OCI-M1 (cell line): ENCODE data around the gene COL6A1.
"Not testable (repeated sequence)": the region's sequence is repeated elsewhere in the genome, so short reads cannot be mapped to it uniquely, and the experiment has no call there.

Experiments
- DNase-seq: peaks from one replicate; lab custom pipeline; 2025; lab: John Stamatoyannopoulos, UW

The COL6A1 gene

DNA sequence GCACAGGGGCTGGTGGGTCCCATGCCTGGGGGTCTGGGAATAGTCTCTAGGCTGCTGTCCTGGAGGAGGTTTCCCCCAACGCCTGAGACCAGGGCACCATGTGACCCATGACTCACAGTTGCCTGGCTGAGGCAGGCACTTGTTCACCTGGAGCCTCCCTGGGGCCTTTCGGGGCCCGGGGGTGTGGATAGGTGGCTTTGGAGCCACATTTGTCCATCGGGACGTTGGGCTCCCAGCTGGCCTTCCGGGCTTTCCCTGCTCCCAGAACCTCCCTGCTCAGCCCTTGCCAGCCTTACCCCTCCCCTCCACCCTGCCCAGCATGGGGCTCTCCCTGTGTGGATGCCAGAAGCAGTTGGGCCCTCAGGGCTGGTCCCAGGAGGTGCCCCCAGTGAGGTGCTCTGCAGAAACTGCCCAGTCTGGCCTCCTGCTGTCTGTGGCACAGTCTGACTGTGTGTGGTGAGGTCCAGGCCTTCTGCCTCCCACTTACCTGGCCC, 14.2 kb downstream of the COL6A1 start:
- no peak for DNase-seq

GRCh38 chr21:45996311-45997204, 15.0 kb downstream of the COL6A1 start:
- DNase-seq = no peak

- DNase-seq = no peak
Measured at GRCh38 chr21:45997205-45997494, 15.6 kb downstream of the COL6A1 start.

GRCh38 chr21:45997495-45998275, 16.1 kb downstream of the COL6A1 start:
- no peak for DNase-seq

DNA sequence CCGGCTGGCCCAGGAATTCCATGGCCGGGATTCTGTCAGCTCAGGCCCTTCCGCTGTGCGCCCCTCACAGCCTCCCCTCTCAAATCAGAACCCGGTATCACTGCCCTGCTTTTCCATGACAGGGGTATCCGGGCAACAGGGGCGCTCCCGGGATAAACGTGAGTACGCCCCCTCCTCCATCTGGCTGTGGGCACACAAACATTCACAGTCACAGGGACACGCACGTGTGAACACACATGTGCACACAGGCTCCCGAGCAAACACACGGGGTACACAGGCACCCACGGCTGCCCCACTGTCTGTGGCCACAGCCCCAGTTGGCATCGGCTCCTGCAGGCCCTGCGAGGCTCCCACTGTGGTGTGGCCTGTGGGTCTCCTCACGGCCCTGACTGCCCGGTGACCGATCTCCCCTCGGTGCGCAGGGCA, 16.7 kb downstream of the COL6A1 start:
- no peak for DNase-seq

DNA sequence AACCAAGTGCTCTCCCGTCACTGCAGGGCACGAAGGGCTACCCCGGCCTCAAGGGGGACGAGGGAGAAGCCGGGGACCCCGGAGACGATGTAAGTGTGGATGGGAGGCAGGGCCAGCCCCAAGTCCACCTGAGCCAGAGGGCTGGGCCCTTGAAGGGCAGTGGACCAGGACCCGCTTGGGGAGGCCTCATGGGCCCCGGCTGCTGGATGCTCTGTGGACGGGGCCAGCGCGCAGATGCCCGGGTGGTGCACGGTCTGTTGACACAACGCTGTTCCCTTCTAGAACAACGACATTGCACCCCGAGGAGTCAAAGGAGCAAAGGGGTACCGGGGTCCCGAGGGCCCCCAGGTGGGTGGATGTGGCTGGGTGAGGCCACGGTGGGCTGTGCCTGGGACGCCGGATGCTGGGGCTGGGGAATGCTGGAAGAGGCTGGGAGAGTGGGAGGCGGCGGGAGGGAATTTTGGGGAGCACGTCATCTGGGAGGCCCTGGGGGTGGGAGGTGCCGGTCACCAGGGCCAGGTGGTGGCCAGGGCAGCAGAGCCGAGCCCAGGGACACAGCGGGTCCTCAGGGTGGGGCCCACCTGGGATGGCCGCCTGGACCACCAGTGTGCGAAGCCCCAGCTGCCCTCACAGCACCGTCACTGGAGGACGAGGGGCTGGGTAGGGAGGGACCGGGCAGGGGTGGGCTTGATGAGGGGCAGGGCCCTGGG, 17.5 kb downstream of the COL6A1 start:
- DNase-seq = no peak

DNA sequence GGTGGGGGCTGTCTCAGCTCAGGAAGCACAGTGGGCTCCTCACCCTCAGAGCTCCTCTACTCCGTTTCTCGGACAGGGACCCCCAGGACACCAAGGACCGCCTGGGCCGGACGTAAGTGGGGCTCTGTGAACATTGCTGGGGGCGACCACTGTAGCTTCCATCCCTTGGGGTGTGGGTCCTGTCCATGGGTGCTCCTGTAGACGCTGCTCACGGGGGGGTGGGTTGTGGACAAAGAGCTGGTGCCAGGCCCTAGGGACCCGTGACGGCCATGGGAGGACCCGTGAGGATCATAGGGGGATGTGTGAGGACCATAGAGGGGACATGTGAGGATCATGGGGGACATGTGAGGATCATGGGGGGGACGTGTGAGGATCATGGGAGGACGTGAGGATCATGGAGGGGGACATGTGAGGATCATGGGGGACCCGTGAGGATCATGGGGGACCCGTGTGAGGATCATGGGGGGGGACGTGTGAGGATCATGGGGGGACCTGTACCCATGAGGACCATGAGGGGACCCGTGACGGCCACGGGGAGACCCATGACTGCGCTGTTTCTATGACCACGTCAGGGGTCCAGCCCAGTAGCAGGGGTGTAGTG, 18.1 kb downstream of the COL6A1 start:
- no peak for DNase-seq

DNA sequence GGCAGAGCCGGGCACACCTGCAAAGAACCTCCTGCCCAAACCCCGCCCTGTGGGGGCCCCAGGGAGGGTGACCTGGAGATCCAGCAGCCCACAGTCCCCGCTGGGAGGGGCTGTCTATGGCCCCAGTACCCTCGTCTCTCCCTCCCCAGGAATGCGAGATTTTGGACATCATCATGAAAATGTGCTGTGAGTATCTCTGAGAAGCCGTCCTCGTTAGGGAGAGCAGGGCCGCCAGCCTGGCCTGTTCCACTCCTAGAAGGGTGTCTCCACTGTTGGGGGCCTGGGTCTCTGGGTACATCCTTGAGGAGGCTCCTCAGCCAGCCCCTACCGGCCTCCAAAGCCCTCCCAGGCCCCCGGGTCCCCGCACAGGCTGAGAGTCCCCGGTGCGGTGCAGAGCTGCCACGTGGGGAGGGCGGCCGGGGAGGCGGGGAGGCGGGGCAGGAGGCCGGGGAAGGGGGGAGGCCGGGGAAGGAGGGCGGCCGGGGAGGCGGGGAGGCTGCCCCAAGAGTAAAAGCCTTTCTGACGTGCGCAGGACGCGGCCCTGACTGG, 18.7 kb downstream of the COL6A1 start:
- no peak for DNase-seq

DNA sequence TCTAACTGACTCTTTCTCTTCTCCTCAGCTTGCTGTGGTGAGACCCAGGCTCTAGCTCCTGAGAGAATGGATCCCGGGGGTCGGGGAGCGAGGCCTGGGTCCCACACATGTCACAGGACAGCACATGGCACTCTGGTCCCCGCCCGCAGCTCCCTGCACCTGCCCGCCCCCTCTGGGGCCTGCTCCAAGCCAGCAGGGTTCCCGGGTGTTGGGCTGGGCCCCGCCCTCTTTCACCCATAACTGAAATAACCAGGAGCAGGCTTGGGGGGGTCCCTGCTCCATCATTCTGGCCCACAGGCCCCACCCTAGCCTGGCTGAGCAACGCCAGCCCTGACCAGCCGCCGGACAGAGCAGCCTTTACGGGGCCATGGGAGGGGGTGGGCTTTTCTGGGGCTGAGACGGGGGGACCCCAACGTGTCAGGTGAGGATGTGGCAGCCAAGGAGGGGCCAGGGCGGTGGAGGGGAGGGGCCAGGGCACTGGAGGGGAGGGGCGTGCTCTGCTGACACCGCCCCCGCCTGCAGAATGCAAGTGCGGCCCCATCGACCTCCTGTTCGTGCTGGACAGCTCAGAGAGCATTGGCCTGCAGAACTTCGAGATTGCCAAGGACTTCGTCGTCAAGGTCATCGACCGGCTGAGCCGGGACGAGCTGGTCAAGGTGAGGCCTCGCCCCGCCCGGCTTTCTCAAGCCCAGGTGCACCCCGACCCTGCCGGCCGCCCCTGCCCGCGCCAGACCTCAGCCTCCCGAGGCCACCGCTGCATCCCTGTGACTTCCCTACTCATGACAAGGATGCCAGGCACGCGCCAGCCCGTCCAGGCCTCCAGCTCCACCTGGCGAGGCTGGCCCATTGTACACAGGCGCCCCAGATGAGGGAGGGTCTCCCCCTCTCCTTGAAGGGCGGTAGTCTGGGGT, 19.4 kb downstream of the COL6A1 start:
- DNase-seq = no peak

DNA sequence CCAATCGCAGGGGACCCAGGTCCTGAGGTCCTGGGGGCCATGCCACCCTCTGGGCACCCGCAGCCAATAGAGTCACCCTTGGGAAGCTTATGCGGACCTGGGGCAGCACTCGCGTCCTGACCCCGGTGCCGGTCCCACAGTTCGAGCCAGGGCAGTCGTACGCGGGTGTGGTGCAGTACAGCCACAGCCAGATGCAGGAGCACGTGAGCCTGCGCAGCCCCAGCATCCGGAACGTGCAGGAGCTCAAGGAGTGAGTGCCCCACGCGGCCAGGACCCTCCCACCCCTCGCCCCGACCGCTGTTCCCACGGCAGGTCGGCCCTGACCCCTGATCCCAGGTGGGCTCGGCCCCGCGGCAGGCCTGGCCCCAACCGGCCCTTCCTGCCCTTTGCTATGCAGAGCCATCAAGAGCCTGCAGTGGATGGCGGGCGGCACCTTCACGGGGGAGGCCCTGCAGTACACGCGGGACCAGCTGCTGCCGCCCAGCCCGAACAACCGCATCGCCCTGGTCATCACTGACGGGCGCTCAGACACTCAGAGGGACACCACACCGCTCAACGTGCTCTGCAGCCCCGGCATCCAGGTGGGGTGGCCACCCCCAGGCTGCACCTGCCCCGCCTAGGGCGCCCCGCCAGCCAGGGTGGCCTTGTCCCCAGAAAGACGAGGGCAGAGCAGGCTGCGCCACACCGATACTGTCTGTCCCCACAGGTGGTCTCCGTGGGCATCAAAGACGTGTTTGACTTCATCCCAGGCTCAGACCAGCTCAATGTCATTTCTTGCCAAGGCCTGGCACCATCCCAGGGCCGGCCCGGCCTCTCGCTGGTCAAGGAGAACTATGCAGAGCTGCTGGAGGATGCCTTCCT, 20.5 kb downstream of the COL6A1 start:
- no peak for DNase-seq

- DNase-seq = no peak
Measured at GRCh38 chr21:46002841-46003574, 21.4 kb downstream of the COL6A1 start.

DNA sequence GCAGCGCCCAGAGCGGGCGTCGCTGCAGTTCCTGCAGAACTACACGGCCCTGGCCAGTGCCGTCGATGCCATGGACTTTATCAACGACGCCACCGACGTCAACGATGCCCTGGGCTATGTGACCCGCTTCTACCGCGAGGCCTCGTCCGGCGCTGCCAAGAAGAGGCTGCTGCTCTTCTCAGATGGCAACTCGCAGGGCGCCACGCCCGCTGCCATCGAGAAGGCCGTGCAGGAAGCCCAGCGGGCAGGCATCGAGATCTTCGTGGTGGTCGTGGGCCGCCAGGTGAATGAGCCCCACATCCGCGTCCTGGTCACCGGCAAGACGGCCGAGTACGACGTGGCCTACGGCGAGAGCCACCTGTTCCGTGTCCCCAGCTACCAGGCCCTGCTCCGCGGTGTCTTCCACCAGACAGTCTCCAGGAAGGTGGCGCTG, 22.0 kb downstream of the COL6A1 start:
- no peak for DNase-seq

DNA sequence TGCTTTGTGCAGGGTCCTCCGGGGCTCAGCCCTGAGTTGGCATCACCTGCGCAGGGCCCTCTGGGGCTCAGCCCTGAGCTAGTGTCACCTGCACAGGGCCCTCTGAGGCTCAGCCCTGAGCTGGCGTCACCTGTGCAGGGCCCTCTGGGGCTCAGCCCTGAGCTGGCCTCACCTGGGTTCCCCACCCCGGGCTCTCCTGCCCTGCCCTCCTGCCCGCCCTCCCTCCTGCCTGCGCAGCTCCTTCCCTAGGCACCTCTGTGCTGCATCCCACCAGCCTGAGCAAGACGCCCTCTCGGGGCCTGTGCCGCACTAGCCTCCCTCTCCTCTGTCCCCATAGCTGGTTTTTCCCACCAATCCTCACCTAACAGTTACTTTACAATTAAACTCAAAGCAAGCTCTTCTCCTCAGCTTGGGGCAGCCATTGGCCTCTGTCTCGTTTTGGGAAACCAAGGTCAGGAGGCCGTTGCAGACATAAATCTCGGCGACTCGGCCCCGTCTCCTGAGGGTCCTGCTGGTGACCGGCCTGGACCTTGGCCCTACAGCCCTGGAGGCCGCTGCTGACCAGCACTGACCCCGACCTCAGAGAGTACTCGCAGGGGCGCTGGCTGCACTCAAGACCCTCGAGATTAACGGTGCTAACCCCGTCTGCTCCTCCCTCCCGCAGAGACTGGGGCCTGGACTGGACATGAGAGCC, 22.7 kb downstream of the COL6A1 start:
- no peak for DNase-seq

DNA sequence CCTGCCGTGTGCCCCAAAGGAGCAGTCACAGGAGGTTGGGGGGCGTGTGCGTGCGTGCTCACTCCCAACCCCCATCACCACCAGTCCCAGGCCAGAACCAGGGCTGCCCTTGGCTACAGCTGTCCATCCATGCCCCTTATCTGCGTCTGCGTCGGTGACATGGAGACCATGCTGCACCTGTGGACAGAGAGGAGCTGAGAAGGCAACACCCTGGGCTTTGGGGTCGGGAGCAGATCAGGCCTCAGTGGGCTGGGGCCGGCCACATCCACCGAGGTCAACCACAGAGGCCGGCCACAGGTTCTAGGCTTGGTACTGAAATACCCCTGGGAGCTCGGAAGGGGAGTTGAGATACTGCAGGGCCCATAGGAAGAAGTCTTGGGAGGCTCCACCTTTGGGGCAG, 23.5 kb downstream of the COL6A1 start:
- DNase-seq = no peak

- DNase-seq = no peak
Measured at GRCh38 chr21:46005481-46005881, 23.9 kb downstream of the COL6A1 start.

- DNase-seq = not testable (repeated sequence)
Measured at GRCh38 chr21:46005894-46006546, 24.4 kb downstream of the COL6A1 start.

- DNase-seq = no peak
Measured at GRCh38 chr21:46006547-46007491, 25.2 kb downstream of the COL6A1 start.
